ENCODE measurements around the gene MYO5C.

The MYO5C gene

GRCh38 chr15:52261026-52261425, 34.6 kb downstream of the MYO5C start:
- TF ChIP-seq, protein P1, sequence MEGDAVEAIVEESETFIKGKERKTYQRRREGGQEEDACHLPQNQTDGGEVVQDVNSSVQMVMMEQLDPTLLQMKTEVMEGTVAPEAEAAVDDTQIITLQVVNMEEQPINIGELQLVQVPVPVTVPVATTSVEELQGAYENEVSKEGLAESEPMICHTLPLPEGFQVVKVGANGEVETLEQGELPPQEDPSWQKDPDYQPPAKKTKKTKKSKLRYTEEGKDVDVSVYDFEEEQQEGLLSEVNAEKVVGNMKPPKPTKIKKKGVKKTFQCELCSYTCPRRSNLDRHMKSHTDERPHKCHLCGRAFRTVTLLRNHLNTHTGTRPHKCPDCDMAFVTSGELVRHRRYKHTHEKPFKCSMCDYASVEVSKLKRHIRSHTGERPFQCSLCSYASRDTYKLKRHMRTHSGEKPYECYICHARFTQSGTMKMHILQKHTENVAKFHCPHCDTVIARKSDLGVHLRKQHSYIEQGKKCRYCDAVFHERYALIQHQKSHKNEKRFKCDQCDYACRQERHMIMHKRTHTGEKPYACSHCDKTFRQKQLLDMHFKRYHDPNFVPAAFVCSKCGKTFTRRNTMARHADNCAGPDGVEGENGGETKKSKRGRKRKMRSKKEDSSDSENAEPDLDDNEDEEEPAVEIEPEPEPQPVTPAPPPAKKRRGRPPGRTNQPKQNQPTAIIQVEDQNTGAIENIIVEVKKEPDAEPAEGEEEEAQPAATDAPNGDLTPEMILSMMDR (IDR thresholded peaks at IDR 0.05; ENCODE audit: insufficient read depth, low read length, poor library complexity, severe bottlenecking), result no peak
- Histone ChIP-seq H3K27me3 (replicated peaks; ENCODE audit: control insufficient read depth, insufficient read depth, low read length) (no peaks in the 10 kb centered on the region), H3K36me3 (ENCODE audit: control insufficient read depth, insufficient read depth, low read length) (no peaks in the 10 kb centered on the region), H3K4me3 (replicated peaks; ENCODE audit: low read depth, low read length) (no peak overlapping the region)
- no peak for DNase-seq (ENCODE audit: extremely low read depth, insufficient read length)

GRCh38 chr15:52259503-52259902, 36.1 kb downstream of the MYO5C start:
- H3K36me3 ChIP-seq (ENCODE audit: control insufficient read depth, insufficient read depth, low read length), result no peaks in the 10 kb centered on the region
- no peak overlapping the region for H3K4me3 ChIP-seq (replicated peaks; ENCODE audit: low read depth, low read length)
- H3K27me3 ChIP-seq (replicated peaks; ENCODE audit: control insufficient read depth, insufficient read depth, low read length), result no peaks in the 10 kb centered on the region
- DNase-seq (ENCODE audit: extremely low read depth, insufficient read length), result no peak
- TF ChIP-seq, protein P1 (IDR thresholded peaks at IDR 0.05; ENCODE audit: insufficient read depth, low read length, poor library complexity, severe bottlenecking), result no peak

GRCh38 chr15:52258461-52258860, 37.1 kb downstream of the MYO5C start:
- DNase-seq (ENCODE audit: extremely low read depth, insufficient read length), result no peak
- TF ChIP-seq, protein P1 (IDR thresholded peaks at IDR 0.05; ENCODE audit: insufficient read depth, low read length, poor library complexity, severe bottlenecking), result no peak
- H3K36me3 ChIP-seq (ENCODE audit: control insufficient read depth, insufficient read depth, low read length), result no peaks in the 10 kb centered on the region
- H3K4me3 ChIP-seq (replicated peaks; ENCODE audit: low read depth, low read length), result no peak overlapping the region
- H3K27me3 ChIP-seq (replicated peaks; ENCODE audit: control insufficient read depth, insufficient read depth, low read length), result no peaks in the 10 kb centered on the region

GRCh38 chr15:52257734-52258062, 37.9 kb downstream of the MYO5C start:
- TF ChIP-seq, protein P1 (IDR thresholded peaks at IDR 0.05; ENCODE audit: insufficient read depth, low read length, poor library complexity, severe bottlenecking), result no peak
- Histone ChIP-seq H3K36me3 (ENCODE audit: control insufficient read depth, insufficient read depth, low read length) (no peaks in the 10 kb centered on the region), H3K4me3 (replicated peaks; ENCODE audit: low read depth, low read length) (no peak overlapping the region), H3K27me3 (replicated peaks; ENCODE audit: control insufficient read depth, insufficient read depth, low read length) (no peaks in the 10 kb centered on the region)
- DNase-seq (ENCODE audit: extremely low read depth, insufficient read length), result no peak

GRCh38 chr15:52256930-52257733, 38.5 kb downstream of the MYO5C start:
- no peaks in the 10 kb centered on the region for H3K36me3 ChIP-seq (ENCODE audit: control insufficient read depth, insufficient read depth, low read length)
- TF ChIP-seq, protein P1 (IDR thresholded peaks at IDR 0.05; ENCODE audit: insufficient read depth, low read length, poor library complexity, severe bottlenecking), result no peak
- H3K4me3 ChIP-seq (replicated peaks; ENCODE audit: low read depth, low read length), result no peak overlapping the region
- no peaks in the 10 kb centered on the region for H3K27me3 ChIP-seq (replicated peaks; ENCODE audit: control insufficient read depth, insufficient read depth, low read length)
- no peak for DNase-seq (ENCODE audit: extremely low read depth, insufficient read length)
